NAMALWA (cell line): Measurements from ENCODE around the gene SPRED1.
"Not testable (repeated sequence)": the region's sequence is repeated elsewhere in the genome, so short reads cannot be mapped to it uniquely, and the experiment has no call there.

Experiments
- DNase-seq: peaks from one replicate; pipeline ENCODE4 v3.0.0-alpha.2; 2015; ENCODE audit warnings: low spot score

SPRED1 gene

DNA sequence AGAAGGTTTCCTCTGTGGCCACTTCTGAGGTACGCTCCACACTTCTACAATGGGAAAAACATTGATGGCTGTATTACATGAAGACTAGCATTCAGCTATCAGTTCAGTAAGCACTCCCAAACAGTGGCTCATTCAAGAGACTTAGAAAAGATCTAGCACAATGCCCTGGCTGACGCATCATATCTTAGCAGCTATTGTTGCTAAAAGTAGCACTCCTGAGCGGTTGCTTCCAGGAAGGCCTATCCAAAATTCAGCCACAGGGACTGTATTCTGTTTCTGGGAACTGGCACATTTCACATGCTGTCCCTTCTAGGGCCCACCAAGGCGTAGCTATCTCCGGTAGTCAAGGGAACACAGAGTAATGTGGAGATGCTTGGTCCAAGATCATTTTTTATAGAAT lies 21.2 kb upstream of the SPRED1 start:
- DNase-seq = no peak

DNA sequence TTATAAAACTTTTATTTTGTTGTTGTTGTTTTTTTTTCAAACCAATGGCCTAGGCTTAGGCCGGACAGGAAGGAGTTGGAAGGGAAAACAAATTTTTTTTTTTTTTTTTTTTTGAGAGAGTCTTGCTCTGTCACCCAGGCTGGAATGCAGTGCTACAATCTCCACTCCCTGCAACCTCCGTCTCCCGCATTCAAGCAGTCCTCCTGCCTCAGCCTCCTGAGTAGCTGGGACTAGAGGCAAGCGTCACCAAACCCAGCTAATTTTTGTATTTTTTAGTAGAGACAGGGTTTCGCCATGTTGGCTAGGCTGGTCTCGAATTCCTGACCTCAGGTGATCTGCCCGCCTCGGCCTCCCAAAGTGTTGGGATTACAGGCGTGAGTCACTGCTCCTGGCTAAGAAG lies 15.6 kb upstream of the SPRED1 start:
- not testable (repeated sequence) for DNase-seq

DNA sequence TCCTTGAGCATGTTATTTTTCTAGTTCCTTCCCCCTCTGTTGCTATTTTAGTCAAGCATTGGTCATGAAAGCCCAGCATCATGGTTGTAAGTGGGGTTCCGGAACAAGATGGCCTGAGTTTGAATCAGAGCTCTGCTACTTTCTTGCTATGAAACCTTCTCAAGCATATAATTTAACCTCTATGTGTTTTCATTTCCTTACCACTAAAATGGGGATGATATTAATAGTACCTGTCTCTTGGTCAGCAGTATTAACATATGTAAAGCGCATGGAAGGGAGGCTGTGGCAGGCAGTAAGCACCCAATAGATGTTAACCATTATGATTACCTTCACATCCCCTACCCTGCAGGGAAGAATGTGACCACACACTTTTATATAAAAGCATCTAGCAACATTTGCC lies 14.3 kb upstream of the SPRED1 start:
- DNase-seq = no peak

DNA sequence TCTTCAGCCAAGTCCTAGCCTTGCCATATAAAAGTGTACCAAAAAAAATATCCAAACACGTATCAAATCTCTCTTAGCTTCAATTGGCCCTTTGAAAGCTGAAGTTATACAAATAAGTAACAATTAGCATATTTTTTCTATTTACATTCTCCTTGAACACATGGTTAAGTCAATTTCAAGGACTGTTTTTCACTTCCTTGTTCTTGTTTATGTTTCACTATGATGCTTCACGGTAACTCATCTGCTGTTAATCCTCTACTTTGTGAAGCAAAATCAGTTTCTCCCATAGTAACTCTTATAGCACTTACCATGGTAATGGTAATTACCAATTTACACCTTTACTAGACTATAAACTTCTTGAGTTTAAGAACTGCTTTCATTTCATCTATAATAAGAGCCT lies 10.6 kb upstream of the SPRED1 start:
- peak; percentile 52 for DNase-seq

DNA sequence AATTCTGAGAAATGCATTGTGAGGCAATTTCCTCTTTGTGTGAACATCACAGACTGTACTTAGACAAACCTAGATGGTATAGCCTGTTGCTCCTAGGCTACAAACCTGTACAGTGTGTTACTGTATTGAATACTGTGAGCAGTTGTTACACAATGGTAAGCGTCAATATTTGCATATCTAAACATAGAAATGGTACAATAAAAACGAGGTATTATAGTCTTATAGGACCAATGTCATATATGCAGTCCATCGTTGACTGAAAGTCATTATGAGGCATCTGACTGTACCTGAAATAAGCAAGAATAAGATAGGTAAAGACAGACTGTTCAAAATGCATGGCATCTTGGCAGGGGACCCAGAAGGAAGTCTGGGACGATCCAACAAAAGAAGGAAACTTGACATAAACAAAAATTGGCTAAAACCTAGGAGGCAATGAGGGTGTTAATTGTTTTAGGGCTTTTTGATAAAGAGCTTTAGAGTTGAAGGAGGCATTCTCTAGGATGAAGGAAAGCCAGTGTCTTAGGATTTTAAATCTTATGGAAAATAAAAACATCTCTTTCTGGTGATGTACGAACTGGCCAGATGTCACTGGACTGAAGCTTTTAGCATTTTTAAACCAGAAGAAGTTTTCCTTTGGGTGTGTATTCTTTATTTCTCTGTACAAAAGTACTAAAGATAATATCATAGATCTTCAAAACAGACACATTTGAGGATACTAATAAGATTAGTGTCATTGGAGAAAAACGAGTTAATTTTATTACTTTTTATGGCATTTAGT lies 9.2 kb upstream of the SPRED1 start:
- no peak for DNase-seq

DNA sequence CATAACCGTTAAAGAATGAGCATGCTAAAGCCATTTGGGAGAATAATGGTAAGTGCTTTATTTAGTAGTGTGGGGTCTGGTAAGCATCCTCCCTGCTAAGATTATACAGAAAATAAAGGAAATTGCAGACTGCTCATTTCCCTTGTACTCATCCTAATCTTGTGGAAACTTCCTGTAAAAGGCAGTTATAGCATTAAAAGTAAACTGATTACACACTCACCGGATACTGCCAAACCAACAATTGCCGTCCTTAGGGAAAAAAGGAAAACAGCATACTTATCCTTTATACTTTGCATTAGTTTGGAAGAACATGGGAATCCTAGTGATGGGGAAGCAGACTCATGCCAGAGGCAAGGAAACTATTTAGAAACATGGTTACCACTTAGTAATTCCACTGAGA lies 5.3 kb upstream of the SPRED1 start:
- no peak for DNase-seq

DNA sequence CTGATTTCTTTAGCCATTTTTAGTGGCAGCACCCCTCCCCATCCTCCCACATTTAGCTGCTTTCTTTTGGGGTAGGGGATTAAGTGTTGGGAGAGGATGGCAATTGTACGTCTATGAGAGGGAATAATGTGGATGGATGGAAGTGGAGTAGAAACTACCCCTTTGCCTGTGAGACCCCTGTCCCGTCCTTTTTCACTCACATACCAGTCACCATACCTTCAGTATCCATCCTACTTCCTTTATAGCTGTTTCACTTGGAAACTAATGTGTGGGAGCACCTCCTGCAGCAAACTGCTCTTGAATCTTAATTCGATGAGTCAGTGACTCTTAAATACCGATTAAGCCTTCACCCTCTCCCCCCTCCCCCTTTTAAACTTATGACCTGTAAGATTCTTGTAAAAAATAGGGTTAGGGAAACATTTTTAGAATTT lies 730 bp downstream of the SPRED1 start:
- peak; percentile 36 for DNase-seq

DNA sequence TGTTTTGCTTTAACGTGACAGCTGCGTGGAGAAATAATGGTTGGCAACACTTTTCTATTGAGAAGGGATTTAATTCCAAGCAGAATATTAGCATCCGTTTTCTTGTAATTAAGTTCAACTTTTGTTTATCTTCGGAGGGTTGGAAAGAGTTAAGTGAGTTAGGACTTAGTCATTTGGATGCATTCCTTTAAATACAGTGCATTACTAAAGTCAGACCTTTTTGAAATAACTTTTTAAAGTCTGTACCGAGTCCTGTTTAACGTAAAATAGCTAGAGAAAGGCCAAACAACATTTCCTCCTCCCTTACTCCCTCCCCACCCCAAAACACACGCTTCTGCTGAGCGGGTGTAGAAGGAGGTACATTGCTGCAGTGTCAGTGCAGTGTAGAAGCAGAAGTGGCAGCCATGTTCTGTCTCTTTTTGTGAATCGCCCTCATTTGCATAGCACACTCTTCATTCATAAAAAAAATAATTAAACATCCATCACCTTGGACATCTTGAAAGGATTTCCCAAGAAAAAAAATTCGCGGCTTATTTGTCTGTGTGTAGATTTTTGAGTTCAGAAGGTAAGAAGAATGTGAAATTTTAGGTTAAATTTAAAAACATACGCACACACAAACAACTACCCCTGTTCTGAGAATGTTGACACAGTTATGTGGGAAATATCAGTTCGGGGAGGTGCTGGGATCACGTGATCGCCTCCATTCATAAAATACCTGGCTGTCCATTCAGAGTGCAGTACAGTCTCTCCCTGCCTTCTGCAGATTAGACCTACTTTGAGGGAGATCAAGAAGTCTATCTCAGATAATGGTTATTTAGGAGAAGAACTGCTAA lies 1.6 kb downstream of the SPRED1 start:
- peak; percentile 83 for DNase-seq

DNA sequence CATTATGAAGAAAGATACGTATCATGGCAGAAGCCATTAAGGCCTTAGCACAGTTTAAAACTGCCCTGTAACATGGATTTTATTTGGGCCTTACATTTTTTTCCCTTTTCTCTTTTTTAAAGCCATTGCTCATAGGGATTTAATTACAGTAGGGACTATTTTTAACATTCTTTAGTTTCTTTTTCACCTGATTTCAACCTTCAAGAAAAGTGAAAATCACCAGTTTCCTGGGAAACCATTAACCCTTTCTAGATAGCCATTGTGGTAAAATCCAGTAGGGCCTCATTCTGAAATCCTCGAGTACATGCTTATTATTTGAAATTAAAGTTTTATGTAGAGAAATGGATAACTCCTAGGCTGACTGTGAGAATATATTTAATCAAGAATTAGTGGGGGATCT lies 3.1 kb downstream of the SPRED1 start:
- DNase-seq = no peak

DNA sequence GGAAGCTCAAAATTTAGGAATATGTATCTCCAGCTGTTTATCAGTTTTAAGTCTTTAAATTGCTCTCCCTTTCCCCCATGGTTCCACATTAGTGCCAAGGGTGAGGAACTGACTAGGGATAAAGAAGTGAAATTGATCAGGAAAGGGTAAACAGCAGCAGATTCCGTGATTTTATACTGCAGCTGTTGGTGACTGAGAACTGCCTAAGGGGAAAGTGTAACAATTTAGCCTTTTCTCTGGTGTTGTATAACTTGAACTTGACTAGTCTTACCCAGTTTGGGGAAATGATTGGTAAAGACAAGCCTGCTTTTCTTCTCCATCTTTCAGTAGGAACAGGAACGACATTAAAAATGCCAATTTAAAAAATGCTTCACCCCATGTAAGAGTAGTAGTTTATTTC lies 5.0 kb downstream of the SPRED1 start:
- no peak for DNase-seq

DNA sequence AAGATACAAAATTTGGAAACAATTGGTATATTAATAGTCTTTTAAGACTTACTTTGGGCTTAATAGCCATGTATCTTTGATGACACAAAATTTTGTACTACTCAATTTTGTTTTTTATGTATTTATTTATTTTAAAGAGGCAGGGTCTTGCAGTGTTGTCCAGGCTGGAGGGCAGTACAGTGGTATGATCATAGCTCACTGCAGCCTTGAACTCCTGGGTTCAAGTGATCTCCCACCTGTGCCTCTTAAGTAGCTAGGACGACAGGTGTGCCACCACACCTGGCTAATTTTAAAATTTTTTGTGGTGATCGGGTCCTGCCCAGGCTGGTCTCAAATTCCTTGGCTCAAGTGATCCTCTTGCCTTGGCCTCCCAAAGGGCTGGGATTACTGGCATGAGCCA lies 6.5 kb downstream of the SPRED1 start:
- no peak for DNase-seq

DNA sequence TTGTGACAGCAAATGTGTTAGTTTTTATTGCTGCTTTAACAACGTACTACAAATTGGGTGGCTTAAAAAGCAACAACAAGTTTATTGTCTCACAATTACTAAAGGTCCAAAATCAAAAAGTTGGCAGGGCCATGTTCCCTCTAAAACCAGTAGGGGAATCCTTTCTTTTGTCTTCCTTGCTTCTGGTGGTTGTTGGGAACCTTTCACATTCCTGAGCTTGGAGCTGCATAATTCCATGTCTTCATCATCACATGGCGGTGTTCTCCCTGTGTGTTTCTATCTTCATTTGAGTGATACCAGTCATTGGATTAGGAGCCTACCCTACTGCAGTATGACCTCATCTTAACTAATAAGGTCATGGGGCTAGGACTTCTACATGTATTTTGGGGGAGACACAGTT lies 7.4 kb downstream of the SPRED1 start:
- DNase-seq = no peak

DNA sequence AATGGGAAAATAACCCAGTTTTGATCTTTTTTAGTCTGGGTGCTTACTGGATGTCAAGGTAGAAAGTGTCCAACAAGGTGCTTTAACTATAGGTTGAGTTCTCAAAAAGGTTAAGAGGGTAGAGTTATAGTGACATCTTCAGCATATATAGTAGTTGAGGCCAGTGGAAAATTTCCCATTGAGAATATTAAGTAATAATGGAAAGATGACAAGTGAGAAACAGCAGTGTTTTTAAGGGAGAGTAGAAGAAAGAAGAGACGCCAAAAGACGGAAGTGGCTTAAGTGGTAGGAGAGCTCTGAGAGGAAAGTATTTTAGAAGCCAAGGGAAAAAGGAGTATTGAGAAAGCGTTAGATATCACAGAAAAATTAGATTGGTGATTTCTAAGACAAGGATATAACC lies 10.6 kb downstream of the SPRED1 start:
- DNase-seq = no peak

DNA sequence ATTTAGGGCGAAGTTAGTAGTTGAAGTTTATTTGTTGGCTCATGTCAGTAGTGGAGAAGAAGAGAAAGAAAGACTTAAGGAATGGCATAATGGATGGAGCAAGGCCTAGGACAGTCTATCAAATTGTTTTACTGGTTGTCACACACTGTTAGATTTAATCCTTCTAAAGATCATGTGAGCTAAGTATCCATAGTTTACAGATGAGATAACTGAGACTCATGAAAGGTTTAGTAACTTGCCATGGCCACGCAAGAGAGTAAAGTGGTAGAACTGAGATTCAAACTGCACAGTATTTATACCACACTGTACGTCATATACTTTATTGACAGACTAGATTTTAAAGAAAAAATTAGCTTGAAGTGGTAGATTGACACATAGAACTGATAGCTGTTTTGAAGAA lies 11.4 kb downstream of the SPRED1 start:
- no peak for DNase-seq

DNA sequence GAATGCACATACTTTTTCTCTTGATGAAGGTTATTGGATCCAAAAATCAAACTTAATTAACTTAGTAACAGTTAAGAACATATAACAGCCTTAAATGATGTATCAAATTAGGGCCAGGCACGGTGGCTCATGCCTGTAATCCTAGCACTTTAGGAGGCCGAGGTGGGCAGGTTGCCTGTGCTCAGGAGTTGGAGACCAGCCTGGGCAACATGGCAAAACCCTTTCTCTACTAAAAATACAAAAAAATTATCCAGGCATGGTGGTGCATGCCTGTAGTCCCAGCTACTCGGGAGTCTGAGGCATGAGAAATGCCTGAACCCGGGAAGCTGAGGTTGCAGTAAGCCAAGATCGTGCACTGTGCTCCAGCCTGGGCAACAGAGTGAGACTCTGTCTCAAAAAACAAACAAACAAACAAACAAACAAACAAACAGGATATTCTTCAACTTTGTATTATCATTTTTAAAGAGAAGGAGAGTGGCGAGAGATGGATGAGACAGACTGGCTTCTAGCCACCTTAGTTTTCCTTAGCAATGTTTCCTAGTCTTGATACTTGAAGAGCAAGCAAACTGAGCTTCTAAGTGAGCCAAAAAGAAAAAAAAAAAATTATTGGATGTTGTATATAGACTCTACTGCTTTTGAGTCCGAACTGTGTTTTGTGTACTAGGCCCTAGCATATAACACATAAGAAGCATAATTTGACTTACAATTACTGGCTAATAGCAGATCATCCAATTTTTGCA lies 13.8 kb downstream of the SPRED1 start:
- DNase-seq = no peak

DNA sequence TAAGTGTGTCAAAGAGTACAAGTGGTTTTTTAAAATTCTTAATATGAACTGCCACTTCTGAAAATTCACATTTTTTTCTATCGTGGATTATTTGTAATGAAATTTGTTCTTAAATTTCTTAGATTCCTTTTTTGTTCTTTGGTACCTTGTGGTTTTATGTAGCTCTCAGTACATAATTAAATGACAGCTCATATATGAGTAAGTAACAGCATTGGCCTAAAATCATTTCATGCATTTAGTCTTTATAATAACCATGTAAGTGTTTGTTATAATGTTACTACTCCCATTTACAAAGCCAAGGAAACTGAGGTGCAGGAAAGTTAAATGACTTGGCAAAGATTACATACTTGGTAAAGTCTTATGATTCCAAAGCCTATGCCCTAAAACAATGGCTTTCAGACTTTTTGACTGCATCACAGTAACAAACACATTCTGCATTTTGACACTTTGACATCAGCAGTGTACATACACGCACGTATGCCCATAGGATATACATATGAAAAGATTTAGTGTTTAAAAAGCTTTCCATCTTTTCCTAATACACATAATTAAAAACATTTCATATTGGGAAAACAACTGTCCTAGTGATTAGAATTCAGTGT lies 14.9 kb downstream of the SPRED1 start:
- no peak for DNase-seq

DNA sequence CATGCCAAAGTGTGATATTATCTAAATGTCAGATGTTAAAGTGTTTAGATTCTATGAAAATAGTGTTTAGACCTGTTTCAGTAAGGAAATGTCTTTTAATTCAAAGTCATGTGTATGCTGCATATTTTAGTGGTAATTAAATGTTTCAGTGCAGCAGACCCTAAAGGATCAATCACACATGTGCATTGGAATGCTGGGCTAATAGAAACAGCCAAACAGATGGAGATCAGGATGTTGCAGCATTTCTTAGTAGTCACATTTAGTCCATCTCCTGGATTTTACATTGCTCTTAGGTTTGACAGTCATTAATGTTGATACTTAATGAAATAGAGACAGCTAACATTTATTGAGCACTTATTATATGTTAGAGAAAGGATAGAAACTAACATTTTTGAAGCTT lies 18.5 kb downstream of the SPRED1 start:
- no peak for DNase-seq

DNA sequence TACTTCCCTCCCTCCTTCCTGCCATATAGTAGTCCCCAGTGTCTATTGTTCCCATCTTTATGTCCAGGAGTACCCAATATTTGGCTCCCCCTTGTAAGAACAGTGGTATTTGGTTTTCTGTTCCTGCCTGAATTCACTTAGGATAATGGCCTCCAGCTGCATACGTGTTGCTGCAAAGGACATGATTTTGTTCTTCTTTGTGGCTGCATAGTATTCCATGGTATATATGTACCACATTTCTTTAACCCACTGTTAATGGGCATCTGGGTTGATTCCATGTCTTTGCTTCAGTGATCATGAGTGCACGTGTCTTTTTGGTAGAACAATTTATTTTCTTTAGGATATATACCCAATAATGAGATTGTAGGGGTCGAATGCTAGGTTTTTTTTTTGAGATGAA lies 19.3 kb downstream of the SPRED1 start:
- DNase-seq = no peak

DNA sequence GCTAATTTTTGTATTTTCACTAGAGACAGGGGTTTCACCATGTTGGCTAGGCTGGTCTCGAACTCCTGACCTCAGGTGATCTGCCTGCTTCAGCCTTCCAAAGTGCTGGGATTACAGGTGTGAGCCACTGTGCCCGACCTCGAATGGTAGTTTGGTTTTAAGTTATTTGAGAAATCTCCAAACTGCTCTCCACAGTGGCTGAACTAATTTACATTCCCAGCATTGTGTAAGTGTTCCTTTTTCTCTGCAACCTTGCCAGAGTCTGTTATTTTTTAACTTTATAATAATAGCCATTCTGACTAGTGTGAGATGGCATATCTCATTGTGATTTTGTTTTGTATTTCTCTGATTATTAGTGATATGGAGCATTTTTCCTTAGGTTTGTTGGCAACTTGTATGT lies 19.8 kb downstream of the SPRED1 start:
- not testable (repeated sequence) for DNase-seq

DNA sequence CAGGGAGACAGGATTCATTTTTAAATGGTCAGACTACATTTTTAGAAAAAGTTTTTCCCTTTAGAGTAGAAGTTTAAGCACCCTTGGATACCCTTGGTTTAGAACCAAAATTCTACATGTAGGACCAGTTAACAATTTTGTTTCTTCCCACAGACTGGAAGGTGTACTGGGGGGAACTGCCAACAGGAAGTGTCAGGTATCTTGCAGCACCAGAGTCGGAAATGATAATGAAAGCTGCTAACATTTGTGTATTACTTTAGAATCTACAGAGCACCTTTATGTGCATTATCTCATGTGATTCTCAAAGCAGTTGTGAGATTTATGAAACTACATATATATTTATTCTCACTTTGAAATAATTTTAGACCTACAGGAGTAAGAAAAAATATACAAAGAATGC lies 21.5 kb downstream of the SPRED1 start:
- peak; percentile 6 for DNase-seq

DNA sequence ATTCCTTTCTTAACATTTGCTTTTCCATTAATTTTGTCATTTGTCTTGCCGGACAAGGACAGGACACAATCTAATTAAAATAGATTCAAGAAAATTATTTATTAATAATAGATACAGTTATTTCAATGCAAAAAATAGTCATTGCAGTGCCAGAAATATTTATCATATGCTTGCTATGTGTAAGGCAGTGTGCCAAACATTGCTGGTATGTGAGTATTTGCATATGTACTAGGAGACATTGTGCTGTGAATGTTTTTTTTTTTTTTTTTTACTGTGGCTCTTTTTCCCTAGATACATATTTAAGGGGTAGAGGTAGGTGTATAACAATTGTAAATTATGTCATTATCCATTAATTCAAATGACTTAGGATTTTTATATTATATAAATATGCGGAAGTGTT lies 23.3 kb downstream of the SPRED1 start:
- no peak for DNase-seq

DNA sequence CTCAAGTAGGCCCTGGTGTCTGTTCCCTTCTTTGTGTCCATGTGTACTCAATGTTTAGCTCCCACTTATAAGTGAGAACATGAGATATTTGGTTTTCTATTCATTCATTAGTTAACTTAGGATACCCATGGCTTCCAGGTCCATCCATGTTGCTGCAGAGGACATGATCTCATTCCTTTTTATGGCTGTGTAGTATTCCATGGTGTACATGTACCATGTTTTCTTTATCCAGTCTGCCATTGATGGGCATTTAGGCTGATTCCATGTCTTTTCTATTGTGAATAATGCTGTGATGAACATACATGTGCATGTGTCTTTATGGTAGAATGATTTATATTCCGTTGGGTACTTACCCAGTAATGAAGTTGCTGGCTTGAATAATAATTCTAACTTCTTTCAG lies 24.6 kb downstream of the SPRED1 start:
- not testable (repeated sequence) for DNase-seq
